CD4-positive, alpha-beta T cell (primary cell): ENCODE results near the gene C2orf76. TPM values are rescaled to one million over a fixed set of nuclear protein-coding genes. Genes with fewer than 3 reads are reported as not detected.
A peak's percentile ranks its signal among the peaks of the same experiment; 100 is the strongest.

ENCODE experiments used
- ATAC-seq: fragments of 200-7000 bp; cut with Tn5 transposase; one replicate; pipeline ENCODE4 v1.10.0; 2022; ENCODE audit warnings: mild to moderate bottlenecking; ENCODE audit not compliant: poor library complexity
- CTCF ChIA-PET: fragments of 350-600 bp; sonication (Branson Sonifier 250); formaldehyde crosslinking; loops from one replicate; lab custom pipeline; 2021; ENCODE audit warnings: antibody characterized with exemption, inconsistent platforms; lab: Charles Lee
- POLR2A ChIA-PET: fragments of 350-600 bp; sonication (Branson Sonifier 250); formaldehyde crosslinking; loops from one replicate; lab custom pipeline; 2021; ENCODE audit warnings: antibody characterized with exemption, inconsistent platforms; lab: Charles Lee
- DNase-seq, 14 experiments: peaks; one replicate each; pipeline ENCODE4 v3.0.0-alpha.2; 2013 to 2020; ENCODE audit warnings: mixed read lengths in 2 of 14
- H3K27ac ChIP-seq, 2 donors: one replicate each; pipeline versions ENCODE4 v1.5.1 to v1.7.0; 2013; ENCODE audit warnings: low read length in 2 of 2, low read depth in 1 of 2, mild to moderate bottlenecking in 1 of 2
- H3K27me3 ChIP-seq, 2 experiments: 1 replicate in 1 of 2; 2 replicates in 1 of 2; pipeline versions ENCODE4 v1.6.1 to v1.7.0; 2013; ENCODE audit warnings: low read length in 2 of 2, control low read depth in 1 of 2, mild to moderate bottlenecking in 1 of 2, moderate library complexity in 1 of 2; ENCODE audit not compliant: insufficient read depth in 2 of 2, control insufficient read depth in 1 of 2
- H3K36me3 ChIP-seq: one replicate; pipeline ENCODE4 v1.6.1; 2013; ENCODE audit warnings: low read length, control low read depth; ENCODE audit not compliant: insufficient read depth
- H3K4me1 ChIP-seq: one replicate; pipeline ENCODE4 v1.6.1; 2013; ENCODE audit warnings: low read length, control low read depth; ENCODE audit not compliant: insufficient read depth
- H3K4me3 ChIP-seq: one replicate; pipeline ENCODE4 v1.5.1; 2013; ENCODE audit warnings: mild to moderate bottlenecking, low read length, moderate library complexity
- H3K9me3 ChIP-seq, 2 experiments: 1 replicate in 1 of 2; 2 replicates in 1 of 2; pipeline versions ENCODE4 v1.6.1 to v1.7.0; 2013; ENCODE audit warnings: low read length in 2 of 2, mild to moderate bottlenecking in 2 of 2, control low read depth in 1 of 2, moderate library complexity in 1 of 2; ENCODE audit not compliant: control insufficient read depth in 1 of 2, insufficient read depth in 1 of 2
- H3K27ac Mint-ChIP-seq: one replicate; pipeline ENCODE4 v1.8.0; 2020; ENCODE audit warnings: mixed read lengths
- H3K27me3 Mint-ChIP-seq: one replicate; pipeline ENCODE4 v1.8.0; 2021; ENCODE audit warnings: mixed read lengths
- H3K36me3 Mint-ChIP-seq: one replicate; pipeline ENCODE4 v1.8.0; 2021; ENCODE audit warnings: low read depth, mixed read lengths
- H3K4me1 Mint-ChIP-seq: one replicate; pipeline ENCODE4 v1.8.0; 2021; ENCODE audit warnings: low read depth, mixed read lengths
- H3K4me3 Mint-ChIP-seq: one replicate; pipeline ENCODE4 v1.8.0; 2020; ENCODE audit warnings: mild to moderate bottlenecking, mixed read lengths
- H3K9me3 Mint-ChIP-seq: one replicate; pipeline ENCODE4 v1.8.0; 2020; ENCODE audit warnings: mixed read lengths
- CTCF ChIP-seq: fragments of 200-600 bp; IDR thresholded peaks from one replicate; pipeline ENCODE4 v1.8.0; 2022; ENCODE audit warnings: antibody characterized with exemption, mild to moderate bottlenecking
- intact Hi-C, 2 experiments: fragments of 100-400 bp; cut with DNase I in 1 of 2; cut with micrococcal nuclease in 1 of 2; formaldehyde crosslinking; loops; one replicate each; pipeline versions ENCODE4 v1.15.1 to v1.9.0; 2023 to 2025; cut with DNase I, micrococcal nuclease
- total RNA-seq, 174 experiments: library from RNA in 2 of 174; stranded (reverse) in 2 of 174; gene quantifications; one replicate each; pipeline ENCODE4 v1.2.3 and lab custom pipeline; 2021 to 2026

C2orf76 gene
- total RNA-seq, 2 experiments from 2014 or later: 2.8 to 4.5 TPM

- DNase-seq: no peak
- no peak for ATAC-seq
- Histone ChIP-seq H3K4me3 (no peak overlapping the region), H3K36me3 (no peaks in the 10 kb centered on the region), H3K9me3 (no peaks in the 10 kb centered on the region), H3K27me3 (no peaks in the 10 kb centered on the region), H3K27ac (no peak overlapping the region), H3K4me1 (no peaks in the 10 kb centered on the region)
- Mint-ChIP-seq H3K36me3 (no peaks in the 10 kb centered on the region), H3K4me3 (no peak overlapping the region), H3K27ac (no peak overlapping the region), H3K4me1 (no peaks in the 10 kb centered on the region), H3K27me3 (no peaks in the 10 kb centered on the region), H3K9me3 (no peaks in the 10 kb centered on the region)
- TF ChIP-seq CTCF: no peak
- intact Hi-C loops: no loop called here
- ChIA-PET POLR2A (no interaction called here), CTCF (interaction anchor here (0.8 kb wide), 1 partner anchor 16 kb away, joined by 4 read pairs; no protein-coding TSS in a partner anchor)
These were observed 39.2 kb downstream of the C2orf76 start for GRCh38 chr2:119327431-119327830.

- H3K4me3 Mint-ChIP-seq: no peak overlapping the region
- intact Hi-C loops: no loop called here
- H3K27me3 Mint-ChIP-seq: no peaks in the 10 kb centered on the region
- no peaks in the 10 kb centered on the region for H3K36me3 ChIP-seq
- H3K27ac Mint-ChIP-seq: no peak overlapping the region
- H3K4me1 ChIP-seq: no peaks in the 10 kb centered on the region
- no peaks in the 10 kb centered on the region for H3K9me3 Mint-ChIP-seq
- POLR2A ChIA-PET: no interaction called here
- no peaks in the 10 kb centered on the region for H3K9me3 ChIP-seq
- CTCF ChIA-PET: no interaction called here
- DNase-seq (peak in 1 of 14 experiments; percentile 12), ATAC-seq (no peak)
- H3K27ac ChIP-seq: no peak overlapping the region
- H3K4me1 Mint-ChIP-seq: no peaks in the 10 kb centered on the region
- no peak for TF ChIP-seq CTCF
- H3K36me3 Mint-ChIP-seq: no peaks in the 10 kb centered on the region
- H3K4me3 ChIP-seq: no peak overlapping the region
- H3K27me3 ChIP-seq: no peaks in the 10 kb centered on the region
These were observed 39.7 kb downstream of the C2orf76 start for GRCh38 chr2:119326938-119327337.

- CTCF ChIA-PET: no interaction called here
- no peak for ATAC-seq
- Histone ChIP-seq H3K9me3 (no peaks in the 10 kb centered on the region), H3K36me3 (no peaks in the 10 kb centered on the region), H3K4me1 (no peaks in the 10 kb centered on the region), H3K27ac (no peak overlapping the region), H3K4me3 (no peak overlapping the region), H3K27me3 (no peaks in the 10 kb centered on the region)
- H3K9me3 Mint-ChIP-seq: no peaks in the 10 kb centered on the region
- TF ChIP-seq CTCF: no peak
- DNase-seq: no peak
- POLR2A ChIA-PET: no interaction called here
- no peaks in the 10 kb centered on the region for H3K4me1 Mint-ChIP-seq
- intact Hi-C loops: no loop called here
- H3K27ac Mint-ChIP-seq: no peak overlapping the region
- no peak overlapping the region for H3K4me3 Mint-ChIP-seq
- H3K27me3 Mint-ChIP-seq: no peaks in the 10 kb centered on the region
- no peaks in the 10 kb centered on the region for H3K36me3 Mint-ChIP-seq
These were observed 41.9 kb downstream of the C2orf76 start for GRCh38 chr2:119324685-119325270.
